PC-3 (cell line): ENCODE results near the gene PDE6A. TPM values are rescaled to one million over a fixed set of nuclear protein-coding genes. Genes with fewer than 3 reads are reported as not detected.
A peak's percentile ranks its signal among the peaks of the same experiment; 100 is the strongest.

ENCODE experiments used
- ATAC-seq: fragments of 200-7000 bp; cut with Tn5 transposase; 2 replicates; pipeline ENCODE4 v1.9.1; 2020; ENCODE audit warnings: mild to moderate bottlenecking, moderate library complexity
- BruUV-seq: library from RNA; stranded (reverse); fragments of 400-500 nt; replicated peaks from 2 replicates; lab custom pipeline; 2021; lab: Mats Ljungman, UMichigan
- CTCF ChIA-PET: fragments of 300-600 bp; sonication (Branson Sonifier 250); formaldehyde crosslinking; loops from one replicate; lab custom pipeline; 2022; ENCODE audit warnings: antibody characterized with exemption; lab: Charles Lee
- POLR2A ChIA-PET: fragments of 300-600 bp; sonication (Branson Sonifier 250); formaldehyde crosslinking; loops from one replicate; lab custom pipeline; 2022; ENCODE audit warnings: antibody characterized with exemption; ENCODE audit not compliant: unreplicated experiment; lab: Charles Lee
- DNase-seq: peaks from one replicate; pipeline ENCODE4 v3.0.0-alpha.2; 2015
- H2AFZ ChIP-seq: fragments of 300-600 bp; sonication (generic); 2 replicates; pipeline ENCODE4 v1.6.0; 2016; ENCODE audit warnings: antibody characterized with exemption, low read length
- H3F3A ChIP-seq: fragments of 300-600 bp; sonication (generic); one replicate; pipeline ENCODE4 v1.6.0; 2017; ENCODE audit warnings: antibody characterized with exemption, low read length, control low read depth, mild to moderate bottlenecking; ENCODE audit not compliant: unreplicated experiment
- H3K27ac ChIP-seq: fragments of 300-600 bp; sonication (generic); 2 replicates; pipeline ENCODE4 v1.5.1; 2016; ENCODE audit warnings: mild to moderate bottlenecking, low read length
- H3K27me3 ChIP-seq: fragments of 300-600 bp; sonication (generic); 2 replicates; pipeline ENCODE4 v1.6.1; 2016; ENCODE audit warnings: low read length, mixed read lengths
- H3K36me3 ChIP-seq: fragments of 300-600 bp; sonication (generic); 2 replicates; pipeline ENCODE4 v1.6.1; 2016; ENCODE audit warnings: low read depth, mixed run types, low read length, mixed read lengths
- H3K4me1 ChIP-seq: fragments of 300-600 bp; sonication (generic); 2 replicates; pipeline ENCODE4 v1.5.1; 2016; ENCODE audit warnings: low read length; ENCODE audit not compliant: insufficient read depth
- H3K4me2 ChIP-seq: fragments of 300-600 bp; sonication (generic); 2 replicates; pipeline ENCODE4 v1.6.0; 2016; ENCODE audit warnings: low read length
- H3K4me3 ChIP-seq: fragments of 300-600 bp; sonication (generic); 2 replicates; pipeline ENCODE4 v1.5.1; 2016; ENCODE audit warnings: mild to moderate bottlenecking, low read length, mixed read lengths
- H3K79me2 ChIP-seq: fragments of 300-600 bp; sonication (generic); 2 replicates; pipeline ENCODE4 v1.6.1; 2017; ENCODE audit warnings: low read length, mixed read lengths
- H3K9ac ChIP-seq: fragments of 300-600 bp; sonication (generic); 2 replicates; pipeline ENCODE4 v1.6.0; 2016; ENCODE audit warnings: mild to moderate bottlenecking, low read length
- H3K9me2 ChIP-seq: fragments of 300-600 bp; sonication (generic); replicated peaks from 2 replicates; pipeline ENCODE4 v1.6.1; 2016; ENCODE audit warnings: mixed run types, low read length, mixed read lengths
- H3K9me3 ChIP-seq: fragments of 300-600 bp; sonication (generic); 2 replicates; pipeline ENCODE4 v1.6.1; 2016; ENCODE audit warnings: low read length, mixed read lengths
- H4K20me1 ChIP-seq: fragments of 300-600 bp; sonication (generic); 2 replicates; pipeline ENCODE4 v1.6.1; 2016; ENCODE audit warnings: low read length, mixed read lengths
- EZH2 ChIP-seq: fragments of 300-600 bp; sonication (generic); IDR thresholded peaks from one replicate; pipeline ENCODE4 v1.6.1; 2017; ENCODE audit warnings: antibody characterized with exemption, mild to moderate bottlenecking, low read length; ENCODE audit not compliant: unreplicated experiment
- EZH2phosphoT487 ChIP-seq: fragments of 300-600 bp; sonication (generic); IDR thresholded peaks from 2 replicates; pipeline ENCODE4 v1.6.1; 2018; ENCODE audit warnings: mild to moderate bottlenecking, antibody characterized with exemption, low read length, borderline replicate concordance
- intact Hi-C: fragments of 100-400 bp; cut with micrococcal nuclease; formaldehyde crosslinking; loops from 2 replicates; pipeline ENCODE4 v1.9.0; 2023
- total RNA-seq: library from RNA; depleted of rRNA; stranded (reverse); fragments of >200 nt; gene quantifications from 2 replicates; pipeline ENCODE4 v1.2.3, GENCODE V29; 2014
- TF ChIP-seq, protein P1 (sequence below): fragments of 300-600 bp; sonication (generic); conservative IDR thresholded peaks from 2 replicates; pipeline ENCODE4 v1.5.1; 2017; ENCODE audit warnings: antibody characterized with exemption, low read depth, mild to moderate bottlenecking, low read length

Gene PDE6A
- total RNA-seq, 1 experiment from 2014 or later = not detected

DNA sequence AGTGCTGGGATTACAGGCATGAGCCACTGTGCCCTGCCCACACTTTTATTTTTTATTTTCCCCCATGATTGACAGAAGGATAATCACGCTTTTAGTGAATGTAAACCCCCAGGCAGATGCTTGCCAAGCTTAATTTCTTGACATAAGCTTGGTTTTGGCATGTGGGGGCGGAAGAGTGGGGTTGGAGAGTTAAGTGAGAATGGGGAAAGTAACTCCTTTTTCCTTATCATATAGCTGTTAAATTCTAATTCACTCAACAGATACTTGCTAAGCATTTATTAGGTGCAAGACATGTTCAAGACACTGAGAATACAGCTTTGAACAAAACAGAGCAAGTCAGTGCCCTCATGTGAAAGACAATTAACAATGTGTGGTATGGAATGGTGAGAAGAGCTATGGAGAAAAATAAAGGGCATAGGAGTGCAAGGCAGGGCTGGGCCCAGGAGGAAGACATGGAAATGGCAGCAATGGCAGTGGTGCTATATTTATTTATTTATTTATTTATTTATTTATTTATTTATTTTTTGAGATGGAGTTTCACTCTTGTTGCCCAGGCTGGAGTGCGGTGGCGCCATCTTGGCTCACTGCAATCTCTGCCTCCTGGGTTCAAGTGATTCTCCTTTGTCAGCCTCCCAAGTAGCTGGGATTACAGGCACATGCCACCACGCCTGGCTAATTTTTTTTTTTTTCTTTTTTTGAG is 18.2 kb upstream of the PDE6A start:
- no peak overlapping the region for H3K27ac ChIP-seq
- POLR2A ChIA-PET = interaction anchor here (0.5 to 0.6 kb wide), 2 partner anchors 111 to 129 kb away, joined by 3 to 9 read pairs; no protein-coding TSS in a partner anchor
- no peak overlapping the region for H3K9ac ChIP-seq
- no peak overlapping the region for H3K4me3 ChIP-seq
- no peaks in the 10 kb centered on the region for H3K9me3 ChIP-seq
- peaks cover 6% of the 10 kb centered on the region; the same call in 1 of the 2 replicates for H3K79me2 ChIP-seq
- no TSS peak for BruUV-seq
- no peaks in the 10 kb centered on the region for H3F3A ChIP-seq
- TF ChIP-seq EZH2 (no peak), EZH2phosphoT487 (no peak)
- TF ChIP-seq, protein P1, sequence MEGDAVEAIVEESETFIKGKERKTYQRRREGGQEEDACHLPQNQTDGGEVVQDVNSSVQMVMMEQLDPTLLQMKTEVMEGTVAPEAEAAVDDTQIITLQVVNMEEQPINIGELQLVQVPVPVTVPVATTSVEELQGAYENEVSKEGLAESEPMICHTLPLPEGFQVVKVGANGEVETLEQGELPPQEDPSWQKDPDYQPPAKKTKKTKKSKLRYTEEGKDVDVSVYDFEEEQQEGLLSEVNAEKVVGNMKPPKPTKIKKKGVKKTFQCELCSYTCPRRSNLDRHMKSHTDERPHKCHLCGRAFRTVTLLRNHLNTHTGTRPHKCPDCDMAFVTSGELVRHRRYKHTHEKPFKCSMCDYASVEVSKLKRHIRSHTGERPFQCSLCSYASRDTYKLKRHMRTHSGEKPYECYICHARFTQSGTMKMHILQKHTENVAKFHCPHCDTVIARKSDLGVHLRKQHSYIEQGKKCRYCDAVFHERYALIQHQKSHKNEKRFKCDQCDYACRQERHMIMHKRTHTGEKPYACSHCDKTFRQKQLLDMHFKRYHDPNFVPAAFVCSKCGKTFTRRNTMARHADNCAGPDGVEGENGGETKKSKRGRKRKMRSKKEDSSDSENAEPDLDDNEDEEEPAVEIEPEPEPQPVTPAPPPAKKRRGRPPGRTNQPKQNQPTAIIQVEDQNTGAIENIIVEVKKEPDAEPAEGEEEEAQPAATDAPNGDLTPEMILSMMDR = no peak
- ATAC-seq (no peak), DNase-seq (no peak)
- H3K9me2 ChIP-seq = no peaks in the 10 kb centered on the region
- no peak overlapping the region for H2AFZ ChIP-seq
- H3K27me3 ChIP-seq = no peaks in the 10 kb centered on the region
- no peak overlapping the region for H3K4me2 ChIP-seq
- H3K4me1 ChIP-seq = peaks cover 18% of the 10 kb centered on the region
- CTCF ChIA-PET = interaction anchor here (0.6 to 4.6 kb wide), 7 partner anchors 23 to 477 kb away, joined by 4 to 36 read pairs (median 10); no protein-coding TSS in a partner anchor
- no peaks in the 10 kb centered on the region for H4K20me1 ChIP-seq
- no peaks in the 10 kb centered on the region for H3K36me3 ChIP-seq
- intact Hi-C loops = loop anchor here (1.0 kb wide), 3 partner anchors 28 to 125 kb away; no protein-coding TSS in a partner anchor

DNA sequence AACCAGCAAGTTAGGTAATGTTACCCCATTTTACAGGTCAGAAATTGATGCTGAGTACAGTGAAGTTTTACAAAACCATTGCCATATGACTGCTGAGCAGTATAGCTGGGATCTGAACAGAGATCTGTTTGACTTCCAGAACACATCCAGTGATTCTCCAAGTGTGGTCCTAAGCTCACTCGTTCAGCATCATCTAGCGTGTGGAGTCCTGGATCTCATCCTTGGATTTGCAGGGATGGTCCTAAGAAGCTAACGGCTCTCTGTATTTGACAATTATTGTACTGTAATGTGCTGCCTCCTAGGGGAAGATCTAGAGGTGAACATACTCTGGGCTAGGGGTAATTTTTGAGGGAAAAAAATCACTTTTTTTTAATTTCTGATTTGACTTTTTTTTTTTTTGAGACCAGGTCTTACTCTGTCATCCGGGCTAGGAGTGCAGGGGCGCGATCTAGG is 17.4 kb upstream of the PDE6A start:
- Histone ChIP-seq H3K9ac (no peak overlapping the region), H2AFZ (no peak overlapping the region), H4K20me1 (no peaks in the 10 kb centered on the region), H3K4me3 (no peak overlapping the region), H3K36me3 (no peaks in the 10 kb centered on the region), H3K79me2 (peaks cover 6% of the 10 kb centered on the region; the same call in 1 of the 2 replicates), H3K4me2 (peak overlapping the region; percentile 92), H3K27ac (no peak overlapping the region), H3F3A (no peaks in the 10 kb centered on the region), H3K9me2 (no peaks in the 10 kb centered on the region), H3K27me3 (no peaks in the 10 kb centered on the region), H3K9me3 (no peaks in the 10 kb centered on the region), H3K4me1 (peaks cover 23% of the 10 kb centered on the region)
- BruUV-seq = no TSS peak
- DNase-seq (peak; percentile 84), ATAC-seq (peak; percentile 28)
- CTCF ChIA-PET = interaction anchor here (0.6 to 4.6 kb wide), 11 partner anchors 23 to 340 kb away, joined by 3 to 36 read pairs (median 10); no protein-coding TSS in a partner anchor
- TF ChIP-seq EZH2phosphoT487 (no peak), EZH2 (no peak)
- TF ChIP-seq, protein P1 = peak; percentile 96
- POLR2A ChIA-PET = interaction anchor here (0.6 kb wide), 1 partner anchor 128 kb away, joined by 3 read pairs; no protein-coding TSS in a partner anchor
- intact Hi-C loops = loop anchor here (1.0 kb wide), 3 partner anchors 28 to 125 kb away; no protein-coding TSS in a partner anchor
